Gastrocnemius medialis (tissue), 4 donors: ENCODE data around the gene ATP8B4. TPM values are rescaled to one million over a fixed set of nuclear protein-coding genes. Genes with fewer than 3 reads are reported as not detected.
A peak's percentile ranks its signal among the peaks of the same experiment; 100 is the strongest.

ENCODE experiments used
- ATAC-seq, 2 donors: fragments of 150-250 bp; one replicate each; pipeline ENCODE4 v1.9.1; 2016
- DNase-seq, 2 donors: peaks; one replicate each; pipeline ENCODE4 v3.0.0-alpha.2; 2019
- H3K27ac ChIP-seq, 4 donors: fragments of 200-600 bp; sonication (generic); 1 replicate in 1 of 4; 2 replicates in 3 of 4; pipeline ENCODE4 v1.5.1; 2016 to 2018; ENCODE audit warnings: mild to moderate bottlenecking in 2 of 4, moderate library complexity in 1 of 4
- H3K27me3 ChIP-seq, 3 donors: fragments of 200-600 bp; sonication (generic) in 2 of 3; 1 replicate in 1 of 3; 2 replicates in 2 of 3; pipeline versions ENCODE4 v1.5.1 to v1.6.0; 2016 to 2019; ENCODE audit warnings: mild to moderate bottlenecking in 1 of 3, moderate library complexity in 1 of 3
- H3K36me3 ChIP-seq, 2 donors: fragments of 200-600 bp; sonication (generic) in 1 of 2; one replicate each; pipeline ENCODE4 v1.5.1; 2017 to 2018
- H3K4me1 ChIP-seq, 2 donors: fragments of 200-600 bp; sonication (generic) in 1 of 2; one replicate each; pipeline ENCODE4 v1.5.1; 2016 to 2017; ENCODE audit warnings: mild to moderate bottlenecking in 2 of 2
- H3K4me3 ChIP-seq, 4 donors: fragments of 200-600 bp; sonication (generic) in 3 of 4; 1 replicate in 1 of 4; 2 replicates in 3 of 4; pipeline ENCODE4 v1.5.1; 2016 to 2019; ENCODE audit warnings: mild to moderate bottlenecking in 2 of 4
- H3K9me3 ChIP-seq, 3 donors: fragments of 200-600 bp; sonication (generic) in 2 of 3; 1 replicate in 1 of 3; 2 replicates in 2 of 3; pipeline ENCODE4 v1.5.1; 2016 to 2019
- CTCF ChIP-seq, 5 experiments: fragments of 450-650 bp in 3 of 5; fragments of 200-600 bp in 2 of 5; sonication (generic) in 2 of 5; IDR thresholded peaks in 4 of 5; conservative IDR thresholded peaks in 1 of 5; 1 replicate in 4 of 5; 2 replicates in 1 of 5; pipeline ENCODE4 v1.5.1; 2016 to 2019; ENCODE audit warnings: antibody characterized with exemption in 5 of 5, mild to moderate bottlenecking in 3 of 5, moderate library complexity in 3 of 5
- POLR2A ChIP-seq, 2 donors: fragments of 450-650 bp; IDR thresholded peaks; one replicate each; pipeline ENCODE4 v1.6.1; 2017; ENCODE audit warnings: antibody characterized with exemption in 2 of 2, mild to moderate bottlenecking in 2 of 2, moderate library complexity in 2 of 2
- in situ Hi-C, 4 donors: fragments of 200-750 bp; cut with MboI; loops; one replicate each; pipeline versions ENCODE4 v1.15.0 to v1.8.0; 2017; ENCODE audit warnings: low sequenced_read_pairs in 4 of 4
- intact Hi-C: fragments of 100-400 bp; cut with DNase I; formaldehyde crosslinking; loops from one replicate; pipeline ENCODE4 v1.15.1; 2023; ENCODE audit warnings: low total_unique reads
- total RNA-seq, 4 donors: library from RNA; depleted of rRNA; stranded (reverse); fragments of >200 nt; gene quantifications; one replicate each; pipeline versions ENCODE4 v1.1.0 to v1.2.3, GENCODE V29; 2016

Gene ATP8B4
- total RNA-seq, 4 donors from 2014 or later, result 1.7 to 3.4 (median 2.4) TPM

- H3K36me3 ChIP-seq, result no peaks in the 10 kb centered on the region
- DNase-seq, result no peak
- ATAC-seq, result no peak
- H3K27ac ChIP-seq, result no peak overlapping the region
- H3K27me3 ChIP-seq, result no peaks in the 10 kb centered on the region
- no peaks in the 10 kb centered on the region for H3K4me1 ChIP-seq
- no peak for TF ChIP-seq POLR2A (IDR thresholded peaks at IDR 0.05)
- TF ChIP-seq CTCF (IDR thresholded peaks at IDR 0.05 in 4 of 5, conservative IDR thresholded peaks at IDR 0.05 in 1 of 5), result no peak
- no peak overlapping the region for H3K4me3 ChIP-seq
- H3K9me3 ChIP-seq, result no peaks in the 10 kb centered on the region
- intact Hi-C loops, result no loop called here
- in situ Hi-C loops, result no loop called here
These were observed 228.3 kb downstream of the ATP8B4 start for GRCh38 chr15:49890689-49891088.

GRCh38 chr15:49889536-49889935 lies 229.5 kb downstream of the ATP8B4 start:
- no peak for TF ChIP-seq CTCF (IDR thresholded peaks at IDR 0.05 in 4 of 5, conservative IDR thresholded peaks at IDR 0.05 in 1 of 5)
- no peak for TF ChIP-seq POLR2A (IDR thresholded peaks at IDR 0.05)
- H3K36me3 ChIP-seq, result no peaks in the 10 kb centered on the region
- H3K4me3 ChIP-seq, result no peak overlapping the region
- DNase-seq, result no peak
- H3K4me1 ChIP-seq, result no peaks in the 10 kb centered on the region
- in situ Hi-C loops (no loop called here), intact Hi-C loops (no loop called here)
- H3K27me3 ChIP-seq, result no peaks in the 10 kb centered on the region
- no peak for ATAC-seq
- H3K9me3 ChIP-seq, result no peaks in the 10 kb centered on the region
- no peak overlapping the region for H3K27ac ChIP-seq

- Histone ChIP-seq H3K36me3 (no peaks in the 10 kb centered on the region), H3K27me3 (no peaks in the 10 kb centered on the region), H3K4me3 (no peak overlapping the region), H3K27ac (peak overlapping the region in 3 of 4 donors; percentile 7 to 33 (median 23)), H3K9me3 (no peaks in the 10 kb centered on the region), H3K4me1 (no peaks in the 10 kb centered on the region)
- TF ChIP-seq POLR2A (IDR thresholded peaks at IDR 0.05), result no peak
- TF ChIP-seq CTCF (IDR thresholded peaks at IDR 0.05 in 4 of 5, conservative IDR thresholded peaks at IDR 0.05 in 1 of 5), result no peak
- DNase-seq (no peak), ATAC-seq (no peak)
- in situ Hi-C loops (no loop called here), intact Hi-C loops (no loop called here)
These were observed 230.3 kb downstream of the ATP8B4 start for GRCh38 chr15:49888734-49889133.

- in situ Hi-C loops, result no loop called here
- intact Hi-C loops, result no loop called here
- no peaks in the 10 kb centered on the region for H3K4me1 ChIP-seq
- H3K4me3 ChIP-seq, result no peak overlapping the region
- no peaks in the 10 kb centered on the region for H3K9me3 ChIP-seq
- H3K27me3 ChIP-seq, result no peaks in the 10 kb centered on the region
- TF ChIP-seq POLR2A (IDR thresholded peaks at IDR 0.05) (no peak), CTCF (IDR thresholded peaks at IDR 0.05 in 4 of 5, conservative IDR thresholded peaks at IDR 0.05 in 1 of 5) (no peak)
- no peak for ATAC-seq
- no peaks in the 10 kb centered on the region for H3K36me3 ChIP-seq
- peak overlapping the region in 3 of 4 donors; percentile 7 to 42 (median 23) for H3K27ac ChIP-seq
- no peak for DNase-seq
These were observed 230.7 kb downstream of the ATP8B4 start for GRCh38 chr15:49888323-49888693.

- TF ChIP-seq CTCF (IDR thresholded peaks at IDR 0.05 in 4 of 5, conservative IDR thresholded peaks at IDR 0.05 in 1 of 5), result no peak
- TF ChIP-seq POLR2A (IDR thresholded peaks at IDR 0.05), result no peak
- no peak for ATAC-seq
- H3K4me1 ChIP-seq, result no peaks in the 10 kb centered on the region
- H3K27me3 ChIP-seq, result no peaks in the 10 kb centered on the region
- H3K4me3 ChIP-seq, result no peak overlapping the region
- H3K9me3 ChIP-seq, result no peaks in the 10 kb centered on the region
- in situ Hi-C loops, result no loop called here
- no peak for DNase-seq
- H3K27ac ChIP-seq, result peak overlapping the region in 2 of 4 donors; percentile 23 to 42
- no peaks in the 10 kb centered on the region for H3K36me3 ChIP-seq
- intact Hi-C loops, result no loop called here
These were observed 231.2 kb downstream of the ATP8B4 start for GRCh38 chr15:49887659-49888322.
